HepG2 (cell line): ENCODE measurements around the gene MCF2L. TPM values are rescaled to one million over a fixed set of nuclear protein-coding genes. Genes with fewer than 3 reads are reported as not detected.

Source experiments
- CCDC6 ChIP-seq: sonication (generic); formaldehyde crosslinking; IDR thresholded peaks from 2 replicates; pipeline ENCODE4 v1.8.1; 2022; ENCODE audit warnings: mild to moderate bottlenecking, missing genetic modification reagents, moderate library complexity
- CHCHD3 ChIP-seq: sonication (generic); formaldehyde crosslinking; IDR thresholded peaks from 2 replicates; pipeline ENCODE4 v1.8.0; 2022; ENCODE audit warnings: mild to moderate bottlenecking, missing genetic modification reagents, moderate library complexity
- EEA1 ChIP-seq: sonication (generic); formaldehyde crosslinking; IDR thresholded peaks from 2 replicates; pipeline ENCODE4 v1.5.1; 2020; ENCODE audit warnings: mild to moderate bottlenecking, missing genetic modification reagents, borderline replicate concordance
- HNRNPUL1 ChIP-seq: fragments of 200-400 bp; formaldehyde crosslinking; IDR thresholded peaks from 2 replicates; pipeline ENCODE4 v1.6.1; 2017; ENCODE audit warnings: low read depth, mild to moderate bottlenecking, low read length, moderate library complexity
- IRF2 ChIP-seq: IDR thresholded peaks from 2 replicates; pipeline ENCODE4 v1.6.1; 2018; ENCODE audit warnings: missing genetic modification reagents, missing compliant biosample characterization
- NFIB ChIP-seq: sonication (generic); formaldehyde crosslinking; IDR thresholded peaks from 2 replicates; pipeline ENCODE4 v1.9.0; 2021; ENCODE audit warnings: missing genetic modification reagents, mild to moderate bottlenecking, borderline replicate concordance
- PRDM10 ChIP-seq: sonication (generic); formaldehyde crosslinking; IDR thresholded peaks from 2 replicates; pipeline ENCODE4 v1.4.0; 2020; ENCODE audit warnings: low read depth, missing genetic modification reagents
- SAFB2 ChIP-seq: sonication (generic); formaldehyde crosslinking; IDR thresholded peaks from 2 replicates; pipeline ENCODE4 v1.5.1; 2020; ENCODE audit warnings: missing genetic modification reagents, low read depth, mild to moderate bottlenecking, borderline replicate concordance
- ZBTB40 ChIP-seq, 2 experiments: fragments of 450-650 bp in 1 of 2; sonication (generic) in 1 of 2; formaldehyde crosslinking in 1 of 2; IDR thresholded peaks; 2 replicates each; pipeline versions ENCODE4 v1.6.1 to v1.8.0; 2016 to 2022; ENCODE audit warnings: antibody characterized with exemption in 1 of 2, mild to moderate bottlenecking in 1 of 2, missing genetic modification reagents in 1 of 2
- polyA plus RNA-seq, 8 experiments: library from polyadenylated mRNA; depleted of rRNA in 3 of 8; stranded (reverse) in 7 of 8; unstranded in 1 of 8; fragments of >200 nt; fragmentation: Illumina TruSeq in 4 of 8; extraction: Trizol in 4 of 8; gene quantifications; 2 replicates each; pipeline versions ENCODE4 v1.2.1 to v1.2.3, GENCODE V29; 2011 to 2016; ENCODE audit warnings: low read depth in 4 of 8, missing spikeins in 1 of 8, mixed read lengths in 1 of 8; ENCODE audit not compliant: insufficient read depth in 1 of 8
- total RNA-seq, 5 experiments: library from RNA; depleted of rRNA; stranded (reverse); fragments of >200 nt; fragmentation: Illumina TruSeq; extraction: Trizol; gene quantifications; 2 replicates each; pipeline ENCODE4 v1.2.3, GENCODE V29; 2016; ENCODE audit warnings: low read depth in 1 of 5

The MCF2L gene
- total and polyA plus RNA-seq, 2 of the 13 experiments (the other 11 are each of a cell fraction or from before 2014, with no cell fraction given) = 19.4 to 28.4 TPM

- TF ChIP-seq ZBTB40 (IDR thresholded peaks at IDR 0.05) (no peak), ZBTB40 (CRISPR knock-in tag; IDR thresholded peaks at IDR 0.05) (no peak), CCDC6 (CRISPR knock-in tag) (no peak), EEA1 (CRISPR knock-in tag) (no peak), CHCHD3 (CRISPR knock-in tag) (no peak), NFIB (CRISPR knock-in tag) (no peak), HNRNPUL1 (no peak), SAFB2 (CRISPR knock-in tag) (no peak), PRDM10 (no peak), IRF2 (CRISPR knock-in tag) (no peak)
- TF ChIP-seq, all 625 proteins: peak for 0
These were observed 5.1 kb downstream of the MCF2L start (continued) for GRCh38 chr13:112974125-112974524.
